ENCODE measurements around the gene CBFA2T3. TPM values are rescaled to one million over a fixed set of nuclear protein-coding genes. Genes with fewer than 3 reads are reported as not detected.

CBFA2T3 gene
- polyA plus RNA-seq, 1 experiment, result not detected

DNA sequence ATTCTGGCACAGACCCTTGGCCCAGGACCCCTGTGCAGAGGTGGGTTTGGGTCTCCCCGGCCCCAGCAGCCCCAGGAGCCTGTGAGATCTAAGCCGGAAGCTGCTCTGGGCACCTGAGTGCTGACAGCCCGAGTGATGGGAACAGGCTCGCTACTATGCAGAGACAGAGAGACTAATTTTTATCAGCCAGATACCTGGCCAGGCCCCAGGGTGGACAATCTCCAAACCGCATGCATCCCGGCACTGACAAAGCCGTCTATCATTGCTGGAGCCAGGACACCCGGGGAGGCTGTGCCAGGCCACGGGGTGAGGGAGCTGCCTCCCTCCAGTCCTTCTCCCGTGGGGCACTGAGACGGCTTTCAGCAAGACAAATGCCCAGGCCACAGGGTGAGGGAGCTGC lies 25.0 kb downstream of the CBFA2T3 start:
- no peak overlapping the region for H3K4me3 ChIP-seq (ENCODE audit: low read depth, low read length)
- no peak for DNase-seq (ENCODE audit: low read depth)
- no peak for TF ChIP-seq CTCF (IDR thresholded peaks at IDR 0.05; ENCODE audit: insufficient read depth, low read depth, low read length)
- ChIA-PET POLR2A (no interaction called here), CTCF (interaction anchor here (0.6 kb wide), 1 partner anchor 65 kb away, joined by 4 read pairs; no protein-coding TSS in a partner anchor)
- peaks cover 11% of the 10 kb centered on the region for H3K27me3 ChIP-seq (ENCODE audit: control insufficient read depth, insufficient read depth, low read length)
- no peaks in the 10 kb centered on the region for H3K36me3 ChIP-seq (ENCODE audit: control insufficient read depth, insufficient read depth, low read length)

- no peak overlapping the region for H3K4me3 ChIP-seq (ENCODE audit: low read depth, low read length)
- H3K36me3 ChIP-seq (ENCODE audit: control insufficient read depth, insufficient read depth, low read length), result no peaks in the 10 kb centered on the region
- peaks cover 11% of the 10 kb centered on the region for H3K27me3 ChIP-seq (ENCODE audit: control insufficient read depth, insufficient read depth, low read length)
- CTCF ChIA-PET, result interaction anchor here (0.6 kb wide), 1 partner anchor 65 kb away, joined by 4 read pairs; no protein-coding TSS in a partner anchor
- POLR2A ChIA-PET, result no interaction called here
- TF ChIP-seq CTCF (IDR thresholded peaks at IDR 0.05; ENCODE audit: insufficient read depth, low read depth, low read length), result no peak
- DNase-seq (ENCODE audit: low read depth), result no peak
Measured at GRCh38 chr16:88951501-88951900, 25.5 kb downstream of the CBFA2T3 start.

DNA sequence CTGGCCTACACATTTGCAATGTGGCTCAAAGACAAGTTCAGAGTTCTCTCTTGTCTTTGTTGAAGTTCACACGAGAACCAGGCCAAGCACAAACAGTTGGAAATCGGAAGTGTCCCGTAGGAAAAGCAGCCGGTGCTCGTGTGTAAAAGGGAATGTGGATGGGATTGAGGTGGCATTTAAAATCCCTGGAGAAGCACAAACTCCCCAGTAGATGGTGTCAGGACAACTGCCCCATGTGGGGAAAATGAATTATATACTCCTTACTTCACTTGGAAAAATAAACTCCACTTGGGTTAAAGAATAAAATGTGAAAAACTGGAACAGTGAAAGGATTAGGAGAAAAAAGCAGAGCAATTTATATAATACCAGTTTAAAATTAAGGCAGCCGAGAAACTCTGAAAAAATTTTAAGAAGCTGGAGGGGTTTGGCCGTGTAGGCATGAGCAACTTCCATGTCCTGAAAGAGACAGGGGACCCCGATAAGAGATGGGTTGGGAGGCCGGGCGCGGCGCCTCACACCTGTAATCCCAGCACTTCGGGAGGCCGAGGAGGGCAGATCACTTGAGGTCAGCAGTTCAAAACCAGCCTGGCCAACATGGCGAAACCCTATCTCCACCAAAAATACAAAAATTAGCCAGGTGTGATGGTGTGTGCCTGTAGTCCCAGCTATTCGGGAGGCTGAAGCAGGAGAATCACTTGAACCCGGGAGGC lies 28.1 kb downstream of the CBFA2T3 start:
- no peak for DNase-seq (ENCODE audit: low read depth)
- H3K36me3 ChIP-seq (ENCODE audit: control insufficient read depth, insufficient read depth, low read length), result no peaks in the 10 kb centered on the region
- no peak for TF ChIP-seq CTCF (IDR thresholded peaks at IDR 0.05; ENCODE audit: insufficient read depth, low read depth, low read length)
- POLR2A ChIA-PET, result no interaction called here
- H3K4me3 ChIP-seq (ENCODE audit: low read depth, low read length), result no peak overlapping the region
- CTCF ChIA-PET, result no interaction called here
- peaks cover 14% of the 10 kb centered on the region for H3K27me3 ChIP-seq (ENCODE audit: control insufficient read depth, insufficient read depth, low read length)

DNA sequence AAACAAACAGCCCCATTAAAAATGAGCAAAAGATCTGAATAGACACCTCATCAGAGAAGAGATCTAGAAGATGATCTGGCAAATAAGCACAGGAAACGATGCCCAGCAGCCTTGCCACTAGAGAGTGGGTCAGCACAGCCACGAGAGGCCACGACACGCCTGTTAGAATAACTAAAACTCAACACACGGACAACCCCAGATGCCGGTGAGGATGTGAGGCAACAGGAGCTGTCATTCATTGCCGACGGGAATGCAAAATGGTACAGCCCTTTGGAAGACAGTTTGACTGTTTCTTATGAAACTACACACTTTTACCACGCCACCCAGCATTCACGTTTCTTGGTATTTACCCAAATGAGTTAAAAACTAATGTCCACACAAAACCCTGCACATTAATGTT lies 31.5 kb downstream of the CBFA2T3 start:
- DNase-seq (ENCODE audit: low read depth), result no peak
- TF ChIP-seq CTCF (IDR thresholded peaks at IDR 0.05; ENCODE audit: insufficient read depth, low read depth, low read length), result no peak
- Histone ChIP-seq H3K27me3 (ENCODE audit: control insufficient read depth, insufficient read depth, low read length) (peaks cover 24% of the 10 kb centered on the region), H3K4me3 (ENCODE audit: low read depth, low read length) (no peak overlapping the region), H3K36me3 (ENCODE audit: control insufficient read depth, insufficient read depth, low read length) (no peaks in the 10 kb centered on the region)
- ChIA-PET CTCF (no interaction called here), POLR2A (no interaction called here)

- no peak overlapping the region for H3K4me3 ChIP-seq (ENCODE audit: low read depth, low read length)
- peaks cover 37% of the 10 kb centered on the region for H3K27me3 ChIP-seq (ENCODE audit: control insufficient read depth, insufficient read depth, low read length)
- TF ChIP-seq CTCF (IDR thresholded peaks at IDR 0.05; ENCODE audit: insufficient read depth, low read depth, low read length), result no peak
- no peak for DNase-seq (ENCODE audit: low read depth)
- ChIA-PET POLR2A (no interaction called here), CTCF (interaction anchor here (1.6 kb wide), 1 partner anchor 223 kb away, joined by 6 read pairs; no protein-coding TSS in a partner anchor)
- H3K36me3 ChIP-seq (ENCODE audit: control insufficient read depth, insufficient read depth, low read length), result no peaks in the 10 kb centered on the region
Measured at GRCh38 chr16:88943741-88944140, 33.3 kb downstream of the CBFA2T3 start.

All from BJ (cell line).